Stimulated activated CD8-positive, alpha-beta memory T cell treated with anti-CD3 and anti-CD28 coated beads, Interleukin-2, amount 100 ng/mL, for 48 hours (primary cell): ENCODE measurements around the gene SPARC.
"Not testable (repeated sequence)": the region's sequence is repeated elsewhere in the genome, so short reads cannot be mapped to it uniquely, and the experiment has no call there.

Experiments
- DNase-seq, 2 donors: peaks; one replicate each; pipeline ENCODE4 v3.0.0-alpha.2; 2020; ENCODE audit warnings: low read depth in 2 of 2

The SPARC gene

DNA sequence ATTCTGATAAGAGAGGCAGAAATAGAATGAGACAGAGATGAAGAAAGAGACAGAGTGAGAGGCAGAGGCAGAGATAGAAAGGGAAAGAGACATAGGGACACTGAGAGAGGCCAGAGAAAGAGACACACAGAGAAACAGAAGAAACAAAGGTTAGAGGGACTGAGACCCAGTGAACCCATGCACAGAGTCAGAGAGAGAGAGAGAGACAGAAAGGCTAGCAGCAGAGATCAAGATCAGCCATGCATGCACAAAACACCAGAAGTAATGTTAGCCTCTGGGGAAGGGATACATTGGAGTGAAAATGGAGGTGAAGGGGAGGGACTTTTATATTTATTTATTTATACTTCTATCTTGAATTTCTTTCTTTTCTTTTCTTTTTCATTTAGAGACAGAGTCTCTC lies 14.1 kb upstream of the SPARC start:
- DNase-seq, result no peak

DNA sequence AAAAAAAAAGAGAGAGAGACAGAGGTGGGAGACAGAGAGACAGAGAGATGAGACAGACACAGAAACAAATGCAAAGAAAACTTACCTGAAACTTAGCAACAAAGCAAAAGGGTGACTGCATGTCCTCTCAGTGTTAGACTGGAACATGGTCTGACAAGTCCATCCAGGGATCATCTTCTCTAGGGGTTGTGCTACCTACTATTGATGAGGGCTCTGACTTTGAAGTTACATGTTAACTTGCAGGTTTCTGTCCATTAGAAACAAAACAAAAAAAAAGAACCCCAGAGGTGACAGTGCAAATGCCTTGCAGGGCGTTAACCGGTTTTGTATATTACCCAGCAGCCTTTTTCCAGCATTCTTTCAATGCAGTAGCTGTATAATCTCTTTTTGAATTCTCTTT lies 13.6 kb upstream of the SPARC start:
- DNase-seq, result no peak

DNA sequence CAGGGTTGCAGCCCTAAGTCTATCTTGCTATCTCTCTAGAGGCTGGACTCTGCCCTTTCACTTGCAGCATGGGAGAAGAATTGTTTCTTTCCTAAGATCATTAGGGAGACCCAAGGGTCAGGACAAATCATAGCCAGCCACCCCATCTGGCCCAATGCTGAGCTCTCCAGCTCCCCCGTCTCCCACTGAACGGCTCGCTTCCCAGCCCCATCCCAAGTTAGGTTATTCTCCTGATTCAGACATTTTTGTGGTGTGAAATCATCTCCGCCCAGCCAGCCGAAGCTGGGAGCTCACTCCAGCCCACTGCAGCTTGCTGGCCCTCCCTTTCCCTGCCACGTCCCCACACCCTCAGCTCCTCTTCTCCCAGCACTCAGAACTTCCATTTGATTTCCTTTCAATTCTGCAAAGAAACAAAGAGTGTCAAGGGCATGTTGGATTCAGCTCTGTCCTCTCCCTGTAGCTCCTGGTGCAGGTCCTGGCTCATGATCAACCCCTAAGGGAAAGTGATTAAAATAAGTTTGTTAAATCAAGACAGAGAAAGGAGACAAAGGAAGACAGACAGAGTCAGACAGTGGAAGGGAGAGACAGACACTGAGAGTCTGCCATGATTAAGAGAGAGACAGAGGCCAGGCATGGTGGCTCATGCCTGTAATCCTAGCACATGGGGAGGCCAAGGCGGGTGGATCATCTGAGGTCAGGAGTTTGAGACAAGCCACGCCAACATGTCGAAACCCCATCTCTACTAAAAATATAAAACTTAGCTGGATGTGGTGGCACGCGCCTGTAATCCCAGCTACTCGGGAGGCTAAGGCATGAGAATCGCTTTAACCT lies 12.6 kb upstream of the SPARC start:
- DNase-seq, result no peak

DNA sequence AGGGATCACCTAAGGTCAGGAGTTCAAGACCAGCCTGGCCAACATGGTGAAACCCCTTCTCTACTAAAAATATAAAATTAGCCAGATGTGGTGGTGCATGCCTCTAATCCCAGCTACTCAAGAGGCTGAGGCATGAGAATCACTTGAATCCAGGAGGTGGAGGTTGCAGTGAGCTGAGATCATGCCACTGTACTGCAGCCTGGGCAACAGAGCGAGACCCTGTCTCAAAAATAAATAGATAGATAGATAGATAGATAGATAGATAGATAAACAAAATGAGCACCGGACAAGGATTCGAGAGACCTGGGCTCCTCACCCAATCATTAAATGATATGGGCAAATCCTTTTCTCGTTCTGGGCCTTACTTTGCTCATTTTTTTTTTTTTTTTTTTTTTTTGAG lies 11.4 kb upstream of the SPARC start:
- DNase-seq, result not testable (repeated sequence)

DNA sequence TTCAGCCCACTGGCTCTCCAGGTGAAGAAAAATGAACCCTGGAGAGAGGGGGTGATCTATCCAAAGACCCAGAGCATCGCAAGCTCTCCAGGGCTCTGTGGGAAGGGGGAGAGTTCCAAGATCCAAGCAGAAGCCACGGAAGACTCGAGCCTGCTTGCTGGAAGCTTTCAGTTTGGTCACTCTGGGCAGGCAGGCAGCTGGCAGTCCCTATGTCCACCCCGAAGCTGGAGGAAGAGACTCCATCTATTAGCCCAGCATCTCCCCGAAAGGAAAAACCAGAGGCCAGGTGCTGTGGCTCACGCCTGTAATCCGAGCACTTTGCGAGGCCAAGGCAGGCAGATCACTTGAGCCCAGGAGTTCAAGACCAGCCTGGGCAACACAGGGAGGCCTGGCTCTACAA lies 10.7 kb upstream of the SPARC start:
- no peak for DNase-seq

DNA sequence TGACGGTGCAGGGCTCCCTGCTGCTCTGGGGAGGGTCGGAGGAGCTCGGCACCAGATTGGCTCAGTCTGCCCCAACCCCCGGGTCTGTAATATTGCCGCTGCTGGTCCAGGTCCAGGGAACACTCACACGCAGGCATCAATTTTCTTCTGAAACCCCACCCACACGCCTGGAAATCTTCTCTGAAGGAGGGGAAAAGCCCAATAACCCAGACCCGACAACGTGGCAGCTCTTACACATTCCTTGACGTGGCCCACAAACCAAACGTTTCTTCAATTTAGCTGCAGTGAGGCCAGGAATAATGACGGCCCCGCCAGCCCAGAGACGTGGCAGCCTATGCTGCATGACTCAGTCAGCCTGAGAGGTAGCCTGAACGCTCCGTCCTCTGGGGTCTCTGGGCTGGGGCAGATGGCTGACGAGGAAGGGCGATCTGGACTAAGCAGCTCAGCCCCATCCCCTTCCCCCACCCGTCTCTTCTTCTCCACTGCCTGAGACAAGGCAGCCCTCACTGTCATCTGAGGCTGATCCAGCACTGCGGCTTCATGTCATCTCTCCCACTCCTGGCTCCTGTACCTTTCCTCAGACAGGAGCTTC lies 9.9 kb upstream of the SPARC start:
- no peak for DNase-seq

DNA sequence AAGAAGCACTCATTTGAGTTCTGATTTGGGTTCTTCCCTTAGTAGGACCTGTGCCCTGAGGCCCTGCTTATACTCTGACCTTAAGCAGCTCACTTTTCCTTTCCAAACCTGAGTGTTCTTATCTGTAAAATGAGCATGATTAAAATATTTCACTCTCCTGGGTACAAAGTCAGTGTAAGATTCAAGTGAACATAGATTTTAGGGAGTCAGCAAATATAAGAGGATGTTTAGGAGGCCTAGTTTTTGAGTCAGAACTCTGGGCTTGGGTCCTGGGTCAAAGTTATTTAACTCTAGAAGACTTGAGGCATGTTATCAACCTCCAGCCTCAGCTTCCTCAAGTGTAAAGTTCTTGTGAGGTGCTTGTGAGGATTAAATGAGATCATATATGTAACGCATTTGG lies 8.7 kb upstream of the SPARC start:
- no peak for DNase-seq

DNA sequence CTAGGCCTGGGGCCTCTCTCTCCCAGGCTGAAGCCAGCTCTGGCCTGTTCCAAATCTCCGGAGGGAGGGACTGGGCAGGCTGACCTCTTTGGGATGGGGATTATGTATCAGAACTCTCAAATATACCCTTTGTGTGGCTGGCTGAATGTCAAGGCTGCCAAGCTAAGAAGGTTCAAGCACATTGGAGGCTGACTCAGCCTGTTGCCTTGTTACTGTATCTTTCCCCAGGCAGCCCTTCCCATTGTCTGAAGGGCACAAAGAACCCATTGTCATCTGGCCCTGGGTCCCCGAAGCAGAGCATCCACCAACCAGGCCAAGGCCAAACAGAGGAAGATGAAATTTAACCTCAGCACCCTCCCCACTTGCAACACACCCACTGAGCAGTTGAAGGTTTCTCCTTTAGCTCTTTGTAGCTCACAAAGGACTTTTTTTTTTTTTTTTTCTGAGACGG lies 7.3 kb upstream of the SPARC start:
- DNase-seq, result no peak

DNA sequence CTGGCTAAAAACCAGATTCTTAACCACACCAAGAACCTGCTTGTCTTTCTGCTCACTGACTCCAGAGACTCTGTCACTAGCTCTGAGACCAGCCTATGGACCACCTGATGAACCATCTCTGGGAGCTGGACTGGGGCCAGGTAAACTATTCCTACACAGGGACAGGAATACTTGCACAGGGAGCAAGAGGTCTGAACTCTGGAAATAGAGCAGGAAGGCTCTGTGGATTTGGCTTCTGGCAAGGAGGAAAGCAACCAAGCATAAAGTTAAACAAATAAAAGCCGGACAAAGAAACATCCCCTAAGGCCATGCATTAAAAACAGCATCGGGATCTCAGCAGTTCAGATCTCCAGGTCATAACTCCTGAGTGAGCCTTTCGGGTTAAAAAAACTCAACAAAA lies 5.6 kb upstream of the SPARC start:
- no peak for DNase-seq

DNA sequence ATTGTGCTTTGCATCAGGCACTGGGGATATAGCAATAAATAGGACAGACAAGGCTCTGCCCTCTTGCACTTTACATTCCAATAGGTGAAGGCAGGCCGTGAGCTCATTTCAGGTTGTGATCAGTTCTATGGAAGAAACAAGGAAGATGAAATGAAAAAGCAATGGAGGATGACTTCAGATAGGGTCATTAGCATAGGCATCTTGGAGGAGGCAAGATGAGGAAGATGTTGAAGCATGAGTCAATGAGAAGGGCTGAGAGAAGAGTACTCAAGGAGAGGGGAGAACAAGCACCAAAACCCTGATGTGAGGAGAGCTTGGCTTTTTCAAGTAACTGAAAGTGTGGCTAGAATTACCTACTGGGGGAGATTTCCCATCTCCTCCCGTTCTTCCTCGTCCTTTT lies 5.0 kb upstream of the SPARC start:
- no peak for DNase-seq

DNA sequence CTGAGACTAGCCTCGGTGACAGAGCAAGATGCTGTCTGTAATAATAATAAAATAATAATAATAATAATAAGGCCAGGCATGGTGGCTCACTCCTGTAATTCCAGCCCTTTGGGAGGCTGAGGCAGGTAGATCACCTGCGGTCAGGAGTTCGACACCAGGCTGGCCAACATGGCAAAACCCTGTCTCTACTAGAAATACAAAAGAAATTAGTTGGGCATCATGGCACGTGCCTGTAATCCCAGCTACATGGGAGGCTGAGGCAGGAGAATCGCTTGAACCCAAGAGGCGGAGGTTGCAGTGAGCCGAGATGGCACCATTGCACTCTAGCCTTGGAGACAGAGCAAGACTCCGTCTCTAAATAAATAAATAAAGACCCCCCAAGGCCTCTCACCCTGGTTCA lies 2.9 kb upstream of the SPARC start:
- DNase-seq, result not testable (repeated sequence)

DNA sequence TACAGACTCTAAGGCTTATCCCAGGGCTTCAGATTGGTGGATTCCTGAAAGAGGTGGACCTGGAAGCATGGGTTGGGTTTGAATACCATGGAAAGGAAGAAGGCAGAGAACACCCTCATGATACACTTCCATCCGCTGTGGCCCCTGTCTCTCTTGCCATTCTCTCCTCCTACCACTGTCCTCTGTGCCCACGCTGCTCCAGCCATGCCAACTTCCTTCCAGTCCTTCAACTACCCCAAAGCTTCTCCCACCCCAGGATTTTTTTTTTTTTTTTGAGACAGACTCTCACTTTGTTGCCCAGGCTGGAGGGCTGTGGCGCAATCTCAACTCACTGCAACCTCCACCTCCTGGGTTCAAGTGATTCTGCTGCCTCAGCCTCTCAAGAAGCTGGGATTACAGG lies 1.7 kb upstream of the SPARC start:
- DNase-seq, result no peak

DNA sequence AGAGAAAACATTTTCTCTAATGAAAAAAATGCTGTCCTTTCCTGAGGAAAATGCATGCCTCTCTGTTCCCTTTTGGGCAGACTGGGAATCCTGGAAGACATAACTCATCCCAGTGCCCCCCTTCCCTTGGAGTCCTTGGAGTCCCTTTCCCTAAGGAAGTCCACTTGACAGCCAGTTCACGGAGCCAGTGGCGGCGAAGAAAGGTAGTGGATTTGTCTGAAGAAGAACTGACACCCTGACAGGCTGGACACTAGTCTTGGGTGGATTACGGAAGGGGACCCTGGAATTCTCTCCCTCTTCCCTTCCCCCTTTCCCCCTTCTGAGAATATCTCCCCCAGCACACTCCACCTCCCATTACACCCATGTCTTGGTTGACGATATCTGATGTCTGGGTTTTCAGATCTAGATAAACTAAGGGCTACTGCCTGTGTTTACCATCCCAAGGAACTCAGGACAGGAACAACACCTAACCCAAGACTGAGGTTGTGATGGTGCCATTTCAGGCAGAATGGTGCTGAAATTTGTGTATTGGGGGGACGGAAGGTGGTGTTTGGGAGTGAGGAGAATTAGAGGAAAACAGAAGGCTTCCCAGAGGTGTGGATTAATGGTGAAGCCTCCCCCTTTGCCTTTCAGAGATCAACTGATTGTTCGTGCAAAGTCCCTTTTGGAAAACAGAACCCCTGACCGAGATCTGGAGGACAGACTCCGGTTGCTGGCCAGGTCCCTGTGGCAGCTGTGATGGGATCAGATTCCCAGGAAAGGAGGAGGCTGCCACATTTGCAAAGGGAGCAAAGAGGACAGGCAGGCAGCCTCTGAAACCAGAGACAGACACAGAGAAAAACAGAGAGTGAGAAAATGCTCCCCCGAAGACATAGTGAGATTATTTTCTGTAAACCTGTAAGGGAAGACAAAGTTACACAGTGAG lies 704 bp downstream of the SPARC start:
- no peak for DNase-seq

DNA sequence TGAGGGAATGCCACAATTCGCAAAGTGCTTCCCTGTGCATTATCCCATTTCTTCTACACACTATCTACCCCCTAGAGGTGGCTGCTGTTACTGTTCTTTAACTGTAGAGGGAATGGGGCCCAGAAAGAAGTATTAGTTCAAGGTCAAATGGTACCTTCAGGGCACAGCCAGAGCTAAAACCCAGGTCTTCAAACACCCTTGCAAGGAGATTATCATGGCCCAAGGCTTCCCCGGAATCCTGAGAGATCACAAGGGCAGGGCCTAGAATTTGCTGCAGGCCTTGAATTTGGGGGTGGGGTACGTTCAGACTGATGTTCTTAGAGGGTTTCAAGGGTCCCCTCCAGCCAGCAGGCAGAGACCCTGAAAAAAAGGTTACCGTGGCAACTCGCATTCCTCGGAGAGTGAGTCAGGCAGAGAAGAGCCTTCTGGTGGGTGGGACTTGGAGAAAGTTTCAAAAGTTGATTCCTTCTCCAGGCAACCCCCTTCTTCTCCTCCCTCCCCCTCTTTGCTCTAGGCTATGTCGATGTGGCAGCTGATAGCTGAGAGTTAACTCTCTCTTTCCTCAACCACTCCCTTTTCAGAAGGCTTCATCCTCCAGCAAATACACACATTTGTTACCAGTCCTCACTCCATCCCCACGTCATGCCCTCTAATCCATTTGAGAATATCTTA lies 1.9 kb downstream of the SPARC start:
- DNase-seq, result no peak

DNA sequence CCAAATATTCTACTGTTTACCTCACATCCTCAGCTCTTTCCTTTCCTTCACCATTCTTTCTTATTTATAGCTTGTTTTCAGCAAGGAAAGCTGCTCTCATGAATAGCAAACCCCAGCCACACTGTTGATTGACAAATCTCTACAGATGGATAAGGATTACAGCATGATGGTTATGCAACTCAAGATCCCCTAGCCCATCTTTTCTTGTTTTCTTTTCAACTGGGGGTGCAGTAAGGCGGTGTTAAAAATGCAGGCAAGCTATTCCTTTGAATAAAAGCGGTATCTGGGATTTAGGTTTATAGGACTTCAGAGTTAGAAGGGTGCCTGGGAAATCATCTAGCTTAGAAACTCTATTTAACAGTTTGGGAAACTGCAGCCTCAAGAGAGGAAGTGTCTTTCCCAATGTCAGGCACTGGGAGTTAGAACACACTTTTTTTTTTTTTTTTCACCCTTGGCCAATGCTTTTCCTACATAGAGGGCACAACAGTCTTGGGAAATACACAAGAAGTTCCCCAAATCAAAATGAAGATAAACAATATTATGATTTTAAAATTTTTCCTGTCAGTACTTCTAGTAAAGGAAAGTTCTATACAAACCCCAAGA lies 2.6 kb downstream of the SPARC start:
- no peak for DNase-seq

DNA sequence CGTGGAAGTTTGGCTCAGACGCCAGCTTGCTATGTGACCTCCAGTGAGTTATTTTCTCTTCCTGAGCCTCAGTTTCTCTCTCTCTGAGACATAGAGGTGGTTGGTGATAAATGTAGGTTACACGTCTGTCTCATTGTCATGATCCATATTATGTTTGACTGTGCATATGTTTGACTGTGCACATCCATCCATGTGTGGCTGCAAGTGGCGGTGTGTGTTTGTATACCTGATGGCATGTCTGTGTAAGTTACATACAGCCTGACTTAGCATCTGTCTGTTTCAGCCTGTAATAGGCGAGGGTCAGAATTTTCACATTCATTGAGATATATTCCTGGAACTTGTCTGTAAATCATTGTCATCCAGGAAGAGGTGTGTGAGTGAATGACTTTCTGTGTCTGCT lies 3.3 kb downstream of the SPARC start:
- DNase-seq, result no peak

DNA sequence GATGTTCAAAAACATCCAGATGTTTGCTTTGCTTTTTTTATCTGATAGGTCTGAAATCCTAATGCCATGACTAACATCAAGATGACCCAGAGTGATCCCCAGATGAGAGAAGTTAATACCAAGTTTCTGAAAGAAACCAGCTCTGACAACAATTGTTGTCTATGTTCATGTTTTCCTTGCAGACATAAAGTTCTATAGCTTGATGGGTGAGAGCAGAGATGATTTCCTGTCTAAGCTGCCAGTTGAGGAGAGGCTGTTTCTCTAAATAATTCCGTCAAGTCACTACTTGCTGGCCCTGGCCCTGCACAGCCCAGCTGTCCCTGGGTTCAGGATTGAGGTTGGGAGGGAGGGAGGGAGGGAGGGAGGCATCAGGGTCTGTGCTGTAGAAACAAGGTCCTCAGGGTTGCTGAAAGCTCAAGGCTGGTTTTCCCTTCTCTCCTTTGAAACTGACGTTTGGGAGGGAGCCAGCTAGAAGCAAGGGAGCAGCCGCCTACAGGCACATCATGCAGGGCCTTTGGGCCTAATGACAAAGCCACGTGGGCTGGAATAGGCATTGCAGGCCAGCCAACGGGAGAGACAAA lies 3.9 kb downstream of the SPARC start:
- DNase-seq, result no peak

DNA sequence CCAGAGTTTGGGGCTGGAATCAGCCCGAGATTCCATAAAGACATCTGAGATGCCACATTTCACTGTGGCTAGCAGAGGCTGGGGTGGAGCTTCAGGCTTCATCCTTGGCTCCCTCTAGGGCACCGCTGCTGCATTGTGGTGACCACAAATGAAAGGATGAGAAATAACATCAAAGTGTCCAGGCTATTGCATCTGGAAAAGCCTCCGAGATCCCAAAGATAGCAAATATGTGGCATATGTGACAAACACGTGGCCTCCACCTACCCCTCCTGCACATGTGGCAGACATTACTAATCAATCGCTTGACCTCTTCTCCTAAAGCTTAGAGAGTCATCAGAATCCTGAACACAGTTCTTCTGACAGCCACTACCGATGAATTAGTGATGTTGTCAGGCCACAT lies 4.5 kb downstream of the SPARC start:
- DNase-seq, result no peak

DNA sequence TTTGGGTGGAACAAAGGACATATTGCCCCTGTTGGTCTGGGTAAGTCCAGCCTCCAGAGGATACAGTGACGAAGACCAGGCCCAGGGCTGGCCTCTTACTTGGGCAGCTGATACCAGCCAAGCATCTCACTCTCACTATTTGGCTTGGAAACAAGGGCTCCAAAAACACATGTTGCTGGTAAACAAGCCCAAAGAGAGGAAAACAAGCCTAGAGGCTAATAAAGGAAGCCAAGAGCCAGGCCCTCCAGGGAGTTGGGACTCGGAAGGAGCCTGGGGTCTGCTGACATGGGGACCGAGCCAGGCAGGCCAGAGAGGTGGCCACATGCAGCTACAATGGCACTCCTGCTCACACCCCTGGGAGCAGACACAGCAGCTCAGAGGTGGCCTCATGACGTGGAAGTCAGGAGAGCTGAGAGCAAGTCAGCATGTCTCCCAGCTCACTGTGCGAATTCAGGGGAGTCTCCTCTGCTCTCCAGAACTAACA lies 5.7 kb downstream of the SPARC start:
- DNase-seq, result no peak

DNA sequence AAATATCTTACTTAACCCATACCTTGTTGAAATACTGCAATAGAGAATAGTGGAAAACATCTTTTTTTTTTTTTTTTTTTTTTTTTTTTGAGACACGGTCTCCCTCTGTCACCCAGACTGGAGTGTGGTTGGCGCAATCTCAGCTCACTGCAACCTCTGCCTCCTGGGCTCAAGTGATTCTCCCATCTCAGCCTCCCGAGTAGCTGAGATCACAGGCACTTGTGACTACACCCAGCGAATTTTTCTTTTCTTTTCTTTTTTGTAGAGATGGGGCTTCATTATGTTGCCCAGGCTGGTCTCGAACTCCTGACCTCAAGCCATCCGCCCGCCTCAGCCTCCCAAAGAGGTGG lies 6.6 kb downstream of the SPARC start:
- not testable (repeated sequence) for DNase-seq
